Left colon (tissue), 2 donors: ENCODE measurements around the gene MBTD1. TPM values are rescaled to one million over a fixed set of nuclear protein-coding genes. Genes with fewer than 3 reads are reported as not detected.

ENCODE experiments used
- ATAC-seq: fragments of 200-7000 bp; cut with Tn5 transposase; one replicate; pipeline ENCODE4 v1.9.1; 2020; ENCODE audit warnings: mild to moderate bottlenecking, moderate library complexity
- DNase-seq, 2 donors: peaks; one replicate each; pipeline ENCODE4 v3.0.0-alpha.2; 2020
- intact Hi-C, 2 donors: fragments of 100-400 bp; cut with DNase I in 1 of 2; cut with micrococcal nuclease in 1 of 2; formaldehyde crosslinking; loops; one replicate each; pipeline versions ENCODE4 v1.11.2 to v1.14.0; 2022; cut with DNase I, micrococcal nuclease
- total RNA-seq, 2 donors: library from RNA; stranded (reverse); fragmentation: NEBNext Ultra II Directional; extraction: Animal tissue kit (Norgen Biotek cat#: 25700); gene quantifications; one replicate each; pipeline ENCODE4 v1.2.1, GENCODE V29; 2021
- donor health status: DM: no; HTN: no; CAD: no.
- donor health status: DM: yes; HTN: yes; CAD: no.

The MBTD1 gene
- total RNA-seq, 2 donors from 2014 or later: 13.1 to 14.8 TPM

GRCh38 chr17:51161541-51161940, 98.3 kb downstream of the MBTD1 start:
- DNase-seq (no peak), ATAC-seq (no peak)
- intact Hi-C loops: no loop called here

GRCh38 chr17:51159604-51160003, 100.2 kb downstream of the MBTD1 start:
- ATAC-seq: no peak
- no peak for DNase-seq
- intact Hi-C loops: loop anchor here in 1 of 2 donors (10.0 kb wide), 1 partner anchor 305 kb away; no protein-coding TSS in a partner anchor

- intact Hi-C loops: loop anchor here in 1 of 2 donors (10.0 kb wide), 1 partner anchor 301 kb away; no protein-coding TSS in a partner anchor
- no peak for ATAC-seq
- no peak for DNase-seq
Measured at GRCh38 chr17:51155416-51155815, 104.4 kb downstream of the MBTD1 start.

- intact Hi-C loops: loop anchor here in 1 of 2 donors (5.0 to 10.0 kb wide), 2 partner anchors 37 to 299 kb away; no protein-coding TSS in a partner anchor
- no peak for DNase-seq
- peak; percentile 1 for ATAC-seq
Measured at GRCh38 chr17:51154176-51154575, 105.7 kb downstream of the MBTD1 start.

GRCh38 chr17:51153210-51154072, 106.4 kb downstream of the MBTD1 start, which contains the start of gene NME1:
NME1 (plus strand) TSS chr17:51153559; CDS start chr17:51155655, 2,096 bp downstream.
- DNase-seq (peak; percentile 94 to 96), ATAC-seq (peak; percentile 93)
- intact Hi-C loops: loop anchor here in 1 of 2 donors (2.0 to 10.0 kb wide), 3 partner anchors 36 to 299 kb away; no protein-coding TSS in a partner anchor

- ATAC-seq (peak; percentile 8), DNase-seq (peak in 1 of 2 donors; percentile 15)
- intact Hi-C loops: loop anchor here in 1 of 2 donors (2.0 to 10.0 kb wide), 3 partner anchors 35 to 298 kb away; no protein-coding TSS in a partner anchor
Measured at GRCh38 chr17:51152766-51153209, 107.1 kb downstream of the MBTD1 start.

- no peak for DNase-seq
- intact Hi-C loops: loop anchor here in 1 of 2 donors (5.0 to 10.0 kb wide), 2 partner anchors 34 to 296 kb away; no protein-coding TSS in a partner anchor
- ATAC-seq: no peak
Measured at GRCh38 chr17:51150932-51151331, 108.9 kb downstream of the MBTD1 start.

- intact Hi-C loops: no loop called here
- DNase-seq (no peak), ATAC-seq (no peak)
Measured at GRCh38 chr17:51149163-51149562, 110.7 kb downstream of the MBTD1 start.

- DNase-seq: no peak
- intact Hi-C loops: no loop called here
- ATAC-seq: no peak
Measured at GRCh38 chr17:51147650-51148049, 112.2 kb downstream of the MBTD1 start.

- ATAC-seq (no peak), DNase-seq (no peak)
- intact Hi-C loops: no loop called here
Measured at GRCh38 chr17:51144266-51145022, 115.4 kb downstream of the MBTD1 start.

GRCh38 chr17:51142597-51142996, 117.3 kb downstream of the MBTD1 start:
- ATAC-seq (no peak), DNase-seq (no peak)
- intact Hi-C loops: no loop called here

- DNase-seq (no peak), ATAC-seq (no peak)
- intact Hi-C loops: no loop called here
Measured at GRCh38 chr17:51135956-51136355, 123.9 kb downstream of the MBTD1 start.

GRCh38 chr17:51133365-51133764, 126.5 kb downstream of the MBTD1 start:
- intact Hi-C loops: no loop called here
- no peak for ATAC-seq
- no peak for DNase-seq

- intact Hi-C loops: no loop called here
- DNase-seq: no peak
Measured at GRCh38 chr17:51132964-51133319, 126.9 kb downstream of the MBTD1 start.

GRCh38 chr17:51128076-51128475, 131.8 kb downstream of the MBTD1 start:
- no peak for DNase-seq
- no peak for ATAC-seq
- intact Hi-C loops: no loop called here

More at GRCh38 chr17:51132964-51133319, 126.9 kb downstream of the MBTD1 start:
- ATAC-seq: peak; percentile 65
